ENCODE results near the gene GPR3. TPM values are rescaled to one million over a fixed set of nuclear protein-coding genes. Genes with fewer than 3 reads are reported as not detected.

Gene GPR3
- total RNA-seq, 1 experiment from 2014 or later, result 0.98 TPM

DNA sequence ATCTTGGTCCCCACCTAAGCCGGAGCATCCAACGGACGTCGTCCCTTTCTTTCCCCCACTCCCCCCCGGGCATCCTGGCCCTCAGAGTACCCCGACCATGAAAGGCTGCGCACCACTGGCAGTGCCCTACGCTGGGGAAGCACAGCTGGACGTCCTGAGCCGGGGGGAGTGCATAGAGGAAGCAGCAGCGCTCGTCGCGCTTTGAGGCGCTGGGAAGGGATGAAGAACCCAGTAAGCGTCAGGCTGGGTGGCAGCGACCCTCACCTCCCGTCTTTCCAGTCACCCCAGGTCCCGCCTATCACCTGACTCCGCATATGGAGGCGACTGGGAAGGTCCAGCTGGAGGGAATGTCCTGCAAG, 31.4 kb upstream of the GPR3 start:
- no peak for TF ChIP-seq EZH2 (IDR thresholded peaks at IDR 0.05; ENCODE audit: low read depth)
- no peak for TF ChIP-seq CTCF (conservative IDR thresholded peaks at IDR 0.05)
- Histone ChIP-seq H3K4me2 (no peak overlapping the region), H3K9me3 (ENCODE audit: insufficient read depth, low read depth) (no peaks in the 10 kb centered on the region), H3K27me3 (ENCODE audit: insufficient read depth, low read depth) (no peaks in the 10 kb centered on the region), H2AFZ (no peak overlapping the region), H3K79me2 (ENCODE audit: low read depth) (no peaks in the 10 kb centered on the region), H3K36me3 (ENCODE audit: low read depth) (no peaks in the 10 kb centered on the region), H3K9me2 (ENCODE audit: insufficient read depth) (no peaks in the 10 kb centered on the region), H4K20me1 (ENCODE audit: insufficient read depth) (no peaks in the 10 kb centered on the region), H3K4me1 (replicated peaks; ENCODE audit: insufficient read depth) (peaks cover 4% of the 10 kb centered on the region; the same call in 1 of the 2 replicates), H3F3A (ENCODE audit: insufficient read depth, low read depth) (no peaks in the 10 kb centered on the region), H3K4me3 (no peak overlapping the region), H3K27ac (no peak overlapping the region)
- ChIA-PET CTCF (no interaction called here), POLR2A (ENCODE audit: unreplicated experiment) (no interaction called here)
- no peak for DNase-seq
- no TSS peak for BruUV-seq (replicated peaks)
- intact Hi-C loops (cut with micrococcal nuclease; ENCODE audit: unreplicated experiment), result no loop called here

GRCh38 chr1:27361553-27361952, 30.9 kb upstream of the GPR3 start:
- H3K27me3 ChIP-seq (ENCODE audit: insufficient read depth, low read depth), result no peaks in the 10 kb centered on the region
- no peak for DNase-seq
- POLR2A ChIA-PET (ENCODE audit: unreplicated experiment), result interaction anchor here (0.6 kb wide), 1 partner anchor 20 kb away, joined by 3 read pairs; no protein-coding TSS in a partner anchor
- H4K20me1 ChIP-seq (ENCODE audit: insufficient read depth), result no peaks in the 10 kb centered on the region
- H3F3A ChIP-seq (ENCODE audit: insufficient read depth, low read depth), result no peaks in the 10 kb centered on the region
- no peak overlapping the region for H3K27ac ChIP-seq
- no peak overlapping the region for H2AFZ ChIP-seq
- TF ChIP-seq CTCF (conservative IDR thresholded peaks at IDR 0.05) (no peak), EZH2 (IDR thresholded peaks at IDR 0.05; ENCODE audit: low read depth) (no peak)
- H3K9me2 ChIP-seq (ENCODE audit: insufficient read depth), result no peaks in the 10 kb centered on the region
- intact Hi-C loops (cut with micrococcal nuclease; ENCODE audit: unreplicated experiment), result no loop called here
- H3K4me1 ChIP-seq (replicated peaks; ENCODE audit: insufficient read depth), result peaks cover 4% of the 10 kb centered on the region; the same call in 1 of the 2 replicates
- H3K4me2 ChIP-seq, result no peak overlapping the region
- no peaks in the 10 kb centered on the region for H3K36me3 ChIP-seq (ENCODE audit: low read depth)
- no peaks in the 10 kb centered on the region for H3K9me3 ChIP-seq (ENCODE audit: insufficient read depth, low read depth)
- H3K79me2 ChIP-seq (ENCODE audit: low read depth), result no peaks in the 10 kb centered on the region
- no TSS peak for BruUV-seq (replicated peaks)
- CTCF ChIA-PET, result no interaction called here
- no peak overlapping the region for H3K4me3 ChIP-seq

GRCh38 chr1:27363766-27364695, 28.4 kb upstream of the GPR3 start:
- Histone ChIP-seq H3K4me3 (no peak overlapping the region), H3K9me3 (ENCODE audit: insufficient read depth, low read depth) (no peaks in the 10 kb centered on the region), H3K27ac (no peak overlapping the region), H3K27me3 (ENCODE audit: insufficient read depth, low read depth) (no peaks in the 10 kb centered on the region), H3K9me2 (ENCODE audit: insufficient read depth) (no peaks in the 10 kb centered on the region), H3K79me2 (ENCODE audit: low read depth) (no peaks in the 10 kb centered on the region), H2AFZ (no peak overlapping the region), H4K20me1 (ENCODE audit: insufficient read depth) (no peaks in the 10 kb centered on the region), H3K4me2 (no peak overlapping the region), H3F3A (ENCODE audit: insufficient read depth, low read depth) (no peaks in the 10 kb centered on the region), H3K36me3 (ENCODE audit: low read depth) (no peaks in the 10 kb centered on the region), H3K4me1 (replicated peaks; ENCODE audit: insufficient read depth) (peaks cover 9% of the 10 kb centered on the region; the same call in 1 of the 2 replicates)
- no TSS peak for BruUV-seq (replicated peaks)
- intact Hi-C loops (cut with micrococcal nuclease; ENCODE audit: unreplicated experiment), result no loop called here
- POLR2A ChIA-PET (ENCODE audit: unreplicated experiment), result no interaction called here
- CTCF ChIA-PET, result no interaction called here
- DNase-seq, result no peak
- TF ChIP-seq EZH2 (IDR thresholded peaks at IDR 0.05; ENCODE audit: low read depth), result no peak
